ENCODE results near the gene HS2ST1.
"Not testable (repeated sequence)": the region's sequence is repeated elsewhere in the genome, so short reads cannot be mapped to it uniquely, and the experiment has no call there.

The HS2ST1 gene

DNA sequence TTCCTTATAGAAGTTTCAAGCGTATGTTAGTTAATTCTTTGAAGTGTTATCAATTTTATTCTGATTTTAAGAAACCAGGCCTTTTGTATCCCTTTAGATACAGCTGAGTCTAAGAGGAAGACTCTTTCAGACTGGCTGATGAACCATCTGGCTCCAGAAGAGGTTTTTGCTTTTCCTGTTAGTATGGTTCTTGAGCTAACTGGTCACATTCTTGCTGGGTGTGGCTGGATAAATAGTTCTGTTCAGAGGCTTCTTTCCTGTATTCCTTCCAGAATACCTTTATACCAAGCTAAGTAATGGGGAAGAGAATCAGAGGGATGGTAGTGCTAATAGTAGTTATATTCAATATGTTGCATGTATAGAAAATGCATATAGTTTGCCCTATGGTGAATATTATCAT is 12.4 kb downstream of the HS2ST1 start:
- no peak for DNase-seq

GRCh38 chr1:86928819-86929218 is 14.4 kb downstream of the HS2ST1 start:
- DNase-seq, result no peak

GRCh38 chr1:86933051-86933450 is 18.6 kb downstream of the HS2ST1 start:
- DNase-seq, result no peak

GRCh38 chr1:86933562-86934377 is 19.3 kb downstream of the HS2ST1 start:
- no peak for DNase-seq

DNA sequence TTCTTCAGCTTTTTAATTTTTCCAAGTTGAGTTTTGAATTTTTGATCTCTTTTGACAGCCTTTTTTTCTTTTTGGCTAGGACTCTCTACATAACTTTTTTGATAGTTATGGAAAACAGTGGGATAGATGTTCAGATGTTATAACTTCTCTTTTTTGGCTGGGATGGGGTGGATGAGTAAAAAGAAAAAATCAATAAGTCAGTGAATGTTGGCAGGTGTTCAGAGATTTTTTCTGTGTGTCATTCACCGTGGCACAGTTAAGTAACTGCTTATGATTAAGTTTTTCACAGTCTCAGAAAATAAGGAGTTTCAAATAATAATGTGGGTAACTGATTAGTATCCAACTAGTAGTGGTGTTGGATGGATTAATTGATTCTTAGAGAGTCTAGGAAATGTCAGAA is 24.0 kb downstream of the HS2ST1 start:
- no peak for DNase-seq

DNA sequence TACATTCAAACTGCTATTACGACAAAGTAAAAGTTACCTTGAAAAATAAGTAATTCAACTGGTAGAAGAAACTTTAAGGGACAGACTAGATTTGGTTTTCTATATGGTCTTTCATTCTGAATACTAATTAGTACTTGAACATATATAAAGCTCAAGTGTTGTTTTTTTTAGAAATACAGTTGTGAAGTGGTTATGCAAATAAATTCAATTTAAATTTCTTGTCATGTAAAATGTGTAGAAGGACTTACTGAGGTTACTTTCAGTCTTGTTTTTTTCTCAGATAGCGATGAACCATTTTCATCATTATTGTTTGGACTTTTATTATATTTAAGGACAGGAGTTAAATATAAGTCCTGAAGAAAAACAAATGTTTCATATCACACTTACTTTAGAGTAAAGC is 24.4 kb downstream of the HS2ST1 start:
- DNase-seq, result no peak

DNA sequence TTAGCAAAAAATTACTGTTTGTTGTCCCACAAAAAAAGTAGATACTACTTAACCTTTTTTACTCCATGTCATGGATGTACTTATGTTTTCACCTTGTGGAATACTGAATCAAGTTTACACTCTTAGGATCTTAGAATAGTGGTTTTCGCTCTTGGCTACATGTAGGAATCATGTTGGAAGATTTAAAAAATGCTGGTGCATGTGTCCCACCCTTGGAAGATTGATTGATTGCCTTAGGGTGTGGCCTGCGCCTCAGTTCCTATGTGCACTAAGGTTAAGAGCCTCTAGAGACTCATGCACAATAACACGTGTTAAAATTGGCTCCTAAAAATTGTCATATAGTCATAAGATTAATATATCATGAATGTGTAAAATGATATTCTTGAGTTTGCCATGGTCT is 25.0 kb downstream of the HS2ST1 start:
- DNase-seq, result no peak

- DNase-seq, result no peak
These were observed 26.2 kb downstream of the HS2ST1 start for GRCh38 chr1:86940599-86940998.

GRCh38 chr1:86942042-86942441 is 27.6 kb downstream of the HS2ST1 start:
- DNase-seq, result no peak

DNA sequence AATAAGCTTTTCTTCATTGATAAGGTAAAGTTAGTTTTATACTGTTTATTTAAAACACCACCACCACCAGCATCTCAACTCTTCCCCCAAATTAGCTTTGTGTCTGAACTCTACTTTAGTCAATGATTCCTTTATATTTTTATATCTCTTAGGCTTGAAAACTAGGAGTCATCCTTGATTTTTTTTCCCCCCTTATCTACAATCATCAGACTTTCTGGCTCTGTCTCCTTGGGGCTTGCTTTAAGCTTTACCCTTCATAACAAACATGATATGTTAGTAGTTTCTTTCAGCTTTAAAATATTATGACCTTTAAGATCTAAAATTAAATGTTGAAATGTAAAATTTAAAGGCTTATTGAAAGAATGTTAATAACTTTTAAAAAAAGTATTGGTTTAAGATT is 28.3 kb downstream of the HS2ST1 start:
- DNase-seq, result no peak

DNA sequence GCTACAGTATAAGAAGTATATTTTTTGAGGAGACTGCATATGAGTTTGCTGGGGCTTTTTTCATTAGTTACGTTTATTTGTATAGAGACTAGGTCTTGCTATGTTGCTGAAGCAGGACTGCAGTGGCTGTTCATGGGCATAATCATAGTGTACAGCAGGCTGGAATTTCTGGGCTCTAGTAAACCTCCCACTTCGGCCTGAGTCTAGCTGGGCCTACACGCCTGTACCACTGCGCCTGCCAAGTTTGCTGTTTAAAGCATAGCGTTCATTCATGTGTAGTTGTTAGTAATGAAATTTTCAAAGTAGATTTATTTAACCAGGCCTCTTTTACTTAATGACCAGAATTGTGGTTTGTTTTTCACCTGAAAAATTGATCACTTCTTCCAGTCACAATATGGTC is 33.8 kb downstream of the HS2ST1 start:
- no peak for DNase-seq

GRCh38 chr1:86950712-86951419 is 36.4 kb downstream of the HS2ST1 start:
- no peak for DNase-seq

- DNase-seq, result no peak
These were observed 37.0 kb downstream of the HS2ST1 start for GRCh38 chr1:86951430-86951829.

GRCh38 chr1:86953167-86953566 is 38.7 kb downstream of the HS2ST1 start:
- DNase-seq, result no peak

DNA sequence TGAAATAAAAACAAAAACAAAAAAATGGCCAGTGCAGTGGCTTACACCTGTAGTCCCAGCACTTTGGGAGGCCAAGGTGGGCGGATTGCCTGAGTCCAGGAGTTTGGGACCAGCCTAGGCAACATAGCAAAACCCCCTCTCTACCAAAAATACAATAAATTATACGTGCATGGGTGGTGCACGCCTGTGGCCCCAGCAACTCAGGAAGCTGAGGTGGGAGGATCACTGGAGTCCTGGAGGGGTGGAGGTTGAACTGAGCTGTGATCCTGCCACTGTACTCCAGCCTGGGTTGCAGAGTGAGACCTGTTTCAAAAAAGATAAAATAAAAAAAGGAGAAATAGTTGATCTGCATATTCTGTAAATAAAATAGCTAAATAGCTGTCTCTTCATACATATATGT is 41.2 kb downstream of the HS2ST1 start:
- DNase-seq, result no peak

GRCh38 chr1:86956221-86956620 is 41.8 kb downstream of the HS2ST1 start:
- DNase-seq, result no peak

DNA sequence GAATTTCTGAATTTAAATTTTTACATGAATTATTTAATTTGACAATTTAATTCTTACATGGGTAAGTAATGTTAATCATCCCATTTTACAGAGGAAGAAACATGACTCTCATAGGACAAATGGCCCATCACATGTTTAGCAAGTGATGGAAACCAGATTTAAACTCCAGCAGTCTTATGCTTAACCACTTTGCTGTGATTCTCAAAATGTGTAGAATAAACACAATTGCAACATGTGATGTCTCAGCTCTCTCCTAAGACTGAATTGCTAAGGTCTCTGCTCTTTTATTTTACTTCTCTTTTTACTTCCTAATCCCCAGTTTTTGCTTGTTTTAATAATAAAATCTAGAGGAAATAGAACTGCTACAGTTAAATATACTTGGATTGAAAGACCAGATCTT is 42.8 kb downstream of the HS2ST1 start:
- no peak for DNase-seq

DNA sequence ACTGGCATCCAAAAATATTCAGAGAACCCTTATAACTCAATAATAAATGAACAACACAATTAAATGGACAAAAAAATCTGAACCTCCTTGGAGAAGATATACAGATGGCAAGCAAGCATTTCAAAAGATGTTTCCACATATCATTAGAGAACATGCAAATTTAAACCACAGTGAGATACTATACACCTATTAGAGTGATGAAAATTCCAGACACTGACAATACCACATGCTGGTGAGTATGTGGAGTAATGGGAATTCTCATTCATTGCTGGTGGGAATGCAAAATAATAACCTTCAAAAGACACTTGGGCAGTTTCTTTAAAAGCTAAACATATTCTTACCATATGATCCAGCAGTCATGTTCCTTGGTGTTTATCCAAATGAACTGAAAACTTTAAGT is 46.1 kb downstream of the HS2ST1 start:
- no peak for DNase-seq

- not testable (repeated sequence) for DNase-seq
These were observed 49.4 kb downstream of the HS2ST1 start for GRCh38 chr1:86963841-86964240.

DNA sequence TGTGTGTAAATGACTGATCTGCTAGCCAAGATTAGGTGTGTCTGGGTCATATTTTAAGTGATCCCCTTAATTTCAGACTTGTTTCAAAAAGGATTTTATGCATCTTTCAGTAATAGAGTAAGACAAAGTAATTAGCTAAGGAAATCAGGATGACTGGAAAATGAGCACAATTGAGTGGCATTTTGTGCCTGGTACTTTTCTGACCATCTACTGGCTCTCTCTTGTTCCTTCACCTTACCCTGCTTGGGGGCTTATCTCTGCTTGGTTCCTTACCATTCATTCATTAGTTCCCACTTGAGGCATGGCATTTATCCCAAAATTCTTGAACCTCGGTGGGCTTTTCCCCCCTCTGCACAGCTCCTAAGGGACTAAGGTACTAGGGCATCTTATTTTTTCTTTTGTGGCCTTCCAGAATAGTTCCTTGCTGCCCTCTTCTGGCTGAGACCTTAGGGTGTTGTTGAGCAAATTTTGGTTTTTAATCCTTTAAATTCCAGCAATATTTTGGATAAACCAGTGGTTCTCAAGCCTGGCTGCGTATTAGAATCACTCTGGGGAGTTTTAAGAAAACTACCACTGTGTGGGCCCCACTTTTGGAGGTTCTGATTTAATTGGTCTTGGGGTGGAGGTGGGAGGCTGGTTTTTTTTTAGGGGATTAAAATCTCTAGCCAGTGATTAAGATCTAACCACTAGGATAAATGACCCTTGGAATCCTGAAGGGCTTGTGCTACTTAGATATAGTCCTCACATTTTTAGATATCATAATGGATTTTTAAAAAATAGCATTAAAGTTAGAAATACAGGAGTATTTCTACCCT is 50.8 kb downstream of the HS2ST1 start:
- peak in 1 of 2 experiments; percentile 42 for DNase-seq

DNA sequence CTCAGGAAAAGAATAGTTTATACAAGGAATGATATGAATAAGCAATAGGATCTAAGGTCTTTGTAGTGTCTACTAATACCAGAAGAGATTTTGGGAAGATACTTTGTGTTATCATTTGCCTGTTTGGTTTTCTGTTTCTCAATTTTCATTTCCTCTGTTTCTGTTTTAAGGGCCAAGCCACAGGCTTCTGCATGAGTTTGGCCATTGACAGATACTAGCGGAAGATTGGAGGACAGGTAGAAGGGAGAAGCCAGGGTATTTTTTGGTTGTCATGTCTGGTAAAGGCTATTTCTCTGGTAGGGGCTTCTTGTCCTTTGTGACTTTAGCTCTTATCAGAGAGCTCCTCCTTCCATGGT is 51.4 kb downstream of the HS2ST1 start:
- no peak for DNase-seq

- no peak for DNase-seq
These were observed 56.5 kb downstream of the HS2ST1 start for GRCh38 chr1:86970938-86971337.

DNA sequence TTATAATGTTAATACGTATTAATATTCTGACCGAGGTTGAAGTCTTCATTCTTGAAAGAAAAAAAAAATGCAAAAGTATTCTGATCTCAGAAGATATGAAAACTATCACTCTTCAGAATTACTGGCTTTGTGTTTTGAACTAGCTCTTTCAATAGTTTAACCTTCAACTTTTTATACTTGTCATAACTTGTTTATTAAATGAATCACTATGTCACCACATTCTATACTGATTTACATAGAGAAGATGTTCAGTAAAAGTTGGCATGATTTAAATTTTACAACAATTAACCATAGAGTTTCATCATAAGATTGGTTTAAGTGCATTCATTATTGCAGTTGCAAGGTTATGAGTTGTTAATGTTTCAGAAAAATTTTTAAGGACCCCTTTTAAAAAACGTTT is 57.3 kb downstream of the HS2ST1 start:
- no peak for DNase-seq

- peak in 1 of 2 experiments; percentile 23 for DNase-seq
These were observed 57.8 kb downstream of the HS2ST1 start for GRCh38 chr1:86972262-86972661.

Data from NCI-H524 (cell line).